Neural cell (in vitro differentiated cells): ENCODE data around the gene PLG. TPM values are rescaled to one million over a fixed set of nuclear protein-coding genes. Genes with fewer than 3 reads are reported as not detected.
A peak's percentile ranks its signal among the peaks of the same experiment; 100 is the strongest.
"Not testable (repeated sequence)": the region's sequence is repeated elsewhere in the genome, so short reads cannot be mapped to it uniquely, and the experiment has no call there.

Source experiments
- H2AFZ ChIP-seq: fragments of 200-600, 300-800 bp; sonication (generic), shearing (Covaris generic); 2 replicates; pipeline ENCODE4 v1.6.0; 2014; ENCODE audit warnings: low read depth, mild to moderate bottlenecking, antibody characterized with exemption, low read length, moderate library complexity
- H3F3A ChIP-seq: fragments of 200-600 bp; shearing (Covaris generic); 2 replicates; pipeline ENCODE4 v1.6.1; 2016; ENCODE audit warnings: mild to moderate bottlenecking, moderate library complexity, mixed read lengths, antibody characterized with exemption, low read length; ENCODE audit not compliant: insufficient read depth, poor library complexity, severe bottlenecking
- H3K27ac ChIP-seq: fragments of 200-600, 300-800 bp; sonication (generic), shearing (Covaris generic); 2 replicates; pipeline ENCODE4 v1.5.1; 2014; ENCODE audit warnings: mild to moderate bottlenecking, low read length, moderate library complexity
- H3K27me3 ChIP-seq: fragments of 300-800, 200-600 bp; sonication (generic), shearing (Covaris generic); 2 replicates; pipeline ENCODE4 v1.6.0; 2014; ENCODE audit warnings: mild to moderate bottlenecking, low read depth, low read length, moderate library complexity; ENCODE audit not compliant: insufficient read depth
- H3K36me3 ChIP-seq: fragments of 300-800, 200-600 bp; sonication (generic), shearing (Covaris generic); 2 replicates; pipeline ENCODE4 v1.5.1; 2014; ENCODE audit warnings: mild to moderate bottlenecking, antibody characterized with exemption, low read length, moderate library complexity; ENCODE audit not compliant: insufficient read depth
- H3K4me2 ChIP-seq: fragments of 300-800, 200-600 bp; sonication (generic), shearing (Covaris generic); 2 replicates; pipeline ENCODE4 v1.6.0; 2014; ENCODE audit warnings: mild to moderate bottlenecking, low read length
- H3K4me3 ChIP-seq: fragments of 300-800, 200-600 bp; sonication (generic), shearing (Covaris generic); 2 replicates; pipeline ENCODE4 v1.5.1; 2014; ENCODE audit warnings: mild to moderate bottlenecking, low read length, moderate library complexity
- H3K79me2 ChIP-seq: fragments of 200-600 bp; shearing (Covaris generic); replicated peaks from 2 replicates; pipeline ENCODE4 v1.6.0; 2014; ENCODE audit warnings: mild to moderate bottlenecking, low read length, moderate library complexity; ENCODE audit not compliant: insufficient read depth
- H3K9ac ChIP-seq: fragments of 300-800, 200-600 bp; sonication (generic), shearing (Covaris generic); 2 replicates; pipeline ENCODE4 v1.6.1; 2016; ENCODE audit warnings: mild to moderate bottlenecking, low read length, mixed read lengths
- H3K9me2 ChIP-seq: fragments of 200-600 bp; shearing (Covaris generic); 2 replicates; pipeline ENCODE4 v1.6.1; 2016; ENCODE audit warnings: mild to moderate bottlenecking, low read length, mixed read lengths; ENCODE audit not compliant: insufficient read depth
- H3K9me3 ChIP-seq: fragments of 200-600, 300-800 bp; sonication (generic), shearing (Covaris generic); 2 replicates; pipeline ENCODE4 v1.6.1; 2016; ENCODE audit warnings: mild to moderate bottlenecking, mixed run types, low read length, moderate library complexity, mixed read lengths
- H4K20me1 ChIP-seq: fragments of 200-600 bp; shearing (Covaris generic); 2 replicates; pipeline ENCODE4 v1.6.1; 2016; ENCODE audit warnings: mild to moderate bottlenecking, mixed run types; ENCODE audit not compliant: insufficient read depth
- CTCF ChIP-seq: fragments of 450-650 bp; IDR thresholded peaks from 2 replicates; pipeline ENCODE4 v1.5.1; 2014; ENCODE audit warnings: antibody characterized with exemption, mild to moderate bottlenecking, moderate library complexity; ENCODE audit not compliant: poor library complexity, severe bottlenecking
- EP300 ChIP-seq: fragments of 450-650 bp; conservative IDR thresholded peaks from 2 replicates; pipeline ENCODE4 v1.6.1; 2014; ENCODE audit warnings: antibody characterized with exemption, mild to moderate bottlenecking, moderate library complexity; ENCODE audit not compliant: poor library complexity, severe bottlenecking
- EZH2 ChIP-seq: fragments of 200-600, 300-800 bp; shearing (Covaris generic), sonication (generic); IDR thresholded peaks from 2 replicates; pipeline ENCODE4 v1.6.1; 2014; ENCODE audit warnings: antibody characterized with exemption, low read length, borderline replicate concordance, mild to moderate bottlenecking; ENCODE audit not compliant: insufficient read depth, poor library complexity, severe bottlenecking
- POLR2AphosphoS5 ChIP-seq: IDR thresholded peaks from 2 replicates; pipeline ENCODE4 v1.6.1; 2012
- RAD21 ChIP-seq: fragments of 450-650 bp; conservative IDR thresholded peaks from 2 replicates; pipeline ENCODE4 v1.6.1; 2014; ENCODE audit warnings: antibody characterized with exemption, mild to moderate bottlenecking, moderate library complexity
- REST ChIP-seq: IDR thresholded peaks from 2 replicates; pipeline ENCODE4 v1.6.1; 2012; ENCODE audit warnings: borderline replicate concordance
- SMC3 ChIP-seq: fragments of 450-650 bp; conservative IDR thresholded peaks from 2 replicates; pipeline ENCODE4 v1.6.1; 2014; ENCODE audit warnings: antibody characterized with exemption, mild to moderate bottlenecking, moderate library complexity; ENCODE audit not compliant: poor library complexity
- TAF1 ChIP-seq: IDR thresholded peaks from 2 replicates; pipeline ENCODE4 v1.6.1; 2012; ENCODE audit warnings: low read depth
- polyA plus RNA-seq: library from polyadenylated mRNA; depleted of rRNA; stranded (reverse); fragments of >200 nt; gene quantifications from 2 replicates; pipeline ENCODE4 v1.2.3, GENCODE V29; 2014

PLG gene
- polyA plus RNA-seq, 1 donor from 2014 or later, result not detected

DNA sequence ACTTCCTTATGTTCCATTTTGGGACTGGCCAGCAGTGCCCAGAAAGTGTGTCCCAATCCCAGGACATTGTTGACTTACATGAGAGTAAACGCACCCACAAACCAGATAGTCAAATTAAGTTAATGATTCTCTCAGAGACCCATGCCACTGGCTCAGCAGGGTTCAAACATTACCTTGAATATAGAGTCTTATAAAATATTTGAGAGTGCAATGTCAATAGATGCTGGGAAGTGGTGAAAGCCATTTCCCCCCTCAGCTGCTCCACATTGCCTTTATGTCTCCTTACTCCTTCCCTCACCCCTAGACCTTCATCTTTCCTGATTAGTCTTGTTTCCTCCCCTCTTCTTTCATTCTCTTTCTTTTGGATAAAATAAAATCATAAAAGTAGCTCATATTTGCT lies 37.8 kb upstream of the PLG start, which contains the start of gene LPA:
TSS of gene LPA (minus strand) at position 78 of the 400 bp plus-strand sequence. CDS start at position 17, 61 bp downstream.
- H3K9ac ChIP-seq, H3K9me2 ChIP-seq, H3K4me2 ChIP-seq, H3F3A ChIP-seq, H3K36me3 ChIP-seq, H3K27me3 ChIP-seq, H2AFZ ChIP-seq, H3K4me3 ChIP-seq, H4K20me1 ChIP-seq, H3K27ac ChIP-seq, H3K79me2 ChIP-seq, H3K9me3 ChIP-seq: not testable (repeated sequence)

DNA sequence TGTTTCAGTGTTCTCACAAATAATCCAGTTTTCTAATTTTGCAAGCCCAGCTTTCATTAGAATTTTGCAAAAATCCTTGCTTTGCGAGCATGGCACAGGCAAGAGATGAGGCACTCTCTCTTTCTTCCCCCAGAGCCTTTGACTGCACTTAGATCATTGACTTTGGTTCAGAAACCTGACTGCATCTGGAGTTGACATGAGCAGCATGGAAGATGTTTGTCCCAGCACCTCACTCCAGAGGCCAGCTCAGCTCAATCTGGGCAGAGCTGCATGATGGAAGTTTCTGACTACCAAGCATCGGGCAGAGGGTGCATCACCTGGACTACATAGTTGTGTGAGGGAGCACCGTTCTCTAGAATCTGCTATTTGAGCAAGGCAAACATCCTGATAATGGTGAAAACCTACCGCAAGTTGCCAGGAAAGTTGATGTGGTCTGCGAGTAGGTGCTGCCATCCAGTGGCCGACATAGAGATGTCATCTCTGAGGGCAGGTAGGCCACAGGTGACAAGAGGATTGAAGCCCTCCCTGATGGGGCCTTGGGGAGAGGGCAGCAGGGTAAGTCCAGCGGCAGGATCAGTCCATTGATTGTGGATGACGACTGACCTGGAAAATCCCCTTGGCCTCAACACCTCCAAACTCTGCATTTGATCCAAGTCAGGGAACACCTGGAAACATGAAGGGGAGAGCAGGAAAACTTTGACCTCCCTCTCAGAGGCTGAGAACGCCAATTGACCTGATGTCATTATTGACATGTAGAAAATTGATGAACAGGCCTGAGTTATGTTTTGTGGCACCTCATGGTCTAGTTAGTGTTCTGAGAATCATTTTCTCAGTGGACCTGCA lies 34.2 kb upstream of the PLG start:
- no peak overlapping the region for H3K4me2 ChIP-seq
- H3K36me3 ChIP-seq, result no peaks in the 10 kb centered on the region
- H3K27ac ChIP-seq, result no peak overlapping the region
- H3K79me2 ChIP-seq, result no peaks in the 10 kb centered on the region
- peaks cover 4% of the 10 kb centered on the region for H3K9me3 ChIP-seq
- H3K9me2 ChIP-seq, result no peaks in the 10 kb centered on the region
- TF ChIP-seq TAF1 (no peak), EP300 (no peak), SMC3 (no peak), CTCF (peak; percentile 22), RAD21 (no peak), EZH2 (no peak), REST (no peak), POLR2AphosphoS5 (no peak)
- H4K20me1 ChIP-seq, result no peaks in the 10 kb centered on the region
- no peak overlapping the region for H2AFZ ChIP-seq
- no peaks in the 10 kb centered on the region for H3K27me3 ChIP-seq
- no peak overlapping the region for H3K9ac ChIP-seq
- H3F3A ChIP-seq, result no peaks in the 10 kb centered on the region
- H3K4me3 ChIP-seq, result no peak overlapping the region

DNA sequence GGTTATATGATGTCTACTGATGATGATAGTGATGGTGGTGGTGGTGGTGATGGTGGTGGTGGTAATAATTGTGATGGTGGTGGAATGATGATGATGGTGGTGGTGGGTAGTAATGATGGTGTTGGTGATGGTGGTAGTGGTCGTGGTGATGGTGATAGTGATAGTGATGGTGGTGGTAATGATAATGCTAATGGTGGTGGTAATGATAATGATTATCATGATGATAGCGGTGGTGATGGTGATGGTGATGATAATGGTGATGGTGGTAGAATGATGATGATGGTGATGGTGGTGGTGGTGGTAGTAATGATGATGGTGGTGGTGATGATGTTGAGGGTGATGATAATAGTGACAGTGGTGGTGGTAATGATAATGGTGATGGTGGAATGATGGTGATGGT lies 33.5 kb upstream of the PLG start:
- Histone ChIP-seq H3K36me3 (no peaks in the 10 kb centered on the region), H3K9me3 (peaks cover 4% of the 10 kb centered on the region), H3K79me2 (no peaks in the 10 kb centered on the region), H3F3A (no peaks in the 10 kb centered on the region), H3K9me2 (no peaks in the 10 kb centered on the region), H3K27ac (no peak overlapping the region), H3K27me3 (no peaks in the 10 kb centered on the region), H3K4me3 (no peak overlapping the region), H4K20me1 (no peaks in the 10 kb centered on the region), H3K4me2 (no peak overlapping the region), H2AFZ (no peak overlapping the region), H3K9ac (no peak overlapping the region)
- TF ChIP-seq TAF1 (no peak), SMC3 (no peak), EZH2 (no peak)

GRCh38 chr6:160676418-160676817 lies 25.6 kb upstream of the PLG start:
- H3K4me3 ChIP-seq, H3F3A ChIP-seq, H3K9me2 ChIP-seq, H3K79me2 ChIP-seq, H3K9ac ChIP-seq, H4K20me1 ChIP-seq, H3K27me3 ChIP-seq, H3K27ac ChIP-seq, H3K4me2 ChIP-seq, H3K36me3 ChIP-seq, H3K9me3 ChIP-seq, H2AFZ ChIP-seq: not testable (repeated sequence)
